ENCODE data around the gene HIVEP1.

Gene HIVEP1

DNA sequence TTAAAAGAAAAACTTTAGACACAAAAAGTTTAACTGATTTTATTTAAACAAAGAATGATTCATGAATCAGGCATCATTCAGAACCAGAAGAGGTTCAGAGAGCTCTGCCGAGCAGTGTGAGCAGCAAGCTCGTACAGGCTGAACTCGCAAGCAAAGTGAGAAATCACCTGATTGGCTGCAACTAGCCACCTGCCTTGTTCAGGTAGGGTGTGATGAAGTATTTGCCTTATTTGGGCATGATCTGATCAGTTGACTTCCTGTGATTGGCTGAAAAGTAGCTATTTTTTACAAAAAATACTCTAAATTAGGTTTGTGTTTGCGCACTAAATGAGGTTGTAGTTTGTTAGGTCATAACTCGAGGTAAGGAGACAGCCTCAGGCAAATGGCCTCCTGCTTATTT is 80.7 kb downstream of the HIVEP1 start:
- Histone ChIP-seq H3K27me3 (ENCODE audit: low read depth, low read length) (no peaks in the 10 kb centered on the region), H3K4me2 (ENCODE audit: low read length) (no peak overlapping the region), H3K27ac (ENCODE audit: low read length) (no peak overlapping the region), H3K4me1 (ENCODE audit: low read length) (0 out of 2 replicates have a peak, but pooled peaks cover 3% of the 10 kb centered on the region), H3K4me3 (ENCODE audit: low read length) (no peak overlapping the region), H3K9ac (ENCODE audit: low read length) (no peak overlapping the region), H4K20me1 (ENCODE audit: insufficient read depth, low read length) (no peaks in the 10 kb centered on the region), H3K9me3 (ENCODE audit: insufficient read depth, low read length) (no peaks in the 10 kb centered on the region), H3K79me2 (ENCODE audit: low read length) (no peaks in the 10 kb centered on the region), H3K36me3 (replicated peaks; ENCODE audit: low read depth, low read length) (no peaks in the 10 kb centered on the region), H2AFZ (ENCODE audit: low read depth, low read length) (no peak overlapping the region)
- TF ChIP-seq EZH2phosphoT487 (IDR thresholded peaks at IDR 0.05; ENCODE audit: low read depth) (no peak), CTCF (IDR thresholded peaks at IDR 0.05; ENCODE audit: low read depth, low read length) (no peak)

GRCh38 chr6:12094689-12095088 is 82.6 kb downstream of the HIVEP1 start:
- H4K20me1 ChIP-seq (ENCODE audit: insufficient read depth, low read length), result no peaks in the 10 kb centered on the region
- H3K79me2 ChIP-seq (ENCODE audit: low read length), result no peaks in the 10 kb centered on the region
- H3K9me3 ChIP-seq (ENCODE audit: insufficient read depth, low read length), result no peaks in the 10 kb centered on the region
- H2AFZ ChIP-seq (ENCODE audit: low read depth, low read length), result no peak overlapping the region
- no peak overlapping the region for H3K4me3 ChIP-seq (ENCODE audit: low read length)
- TF ChIP-seq CTCF (IDR thresholded peaks at IDR 0.05; ENCODE audit: low read depth, low read length) (no peak), EZH2phosphoT487 (IDR thresholded peaks at IDR 0.05; ENCODE audit: low read depth) (no peak)
- no peaks in the 10 kb centered on the region for H3K27me3 ChIP-seq (ENCODE audit: low read depth, low read length)
- H3K4me1 ChIP-seq (ENCODE audit: low read length), result 0 out of 2 replicates have a peak, but pooled peaks cover 3% of the 10 kb centered on the region
- no peak overlapping the region for H3K4me2 ChIP-seq (ENCODE audit: low read length)
- H3K9ac ChIP-seq (ENCODE audit: low read length), result no peak overlapping the region
- H3K27ac ChIP-seq (ENCODE audit: low read length), result no peak overlapping the region
- no peaks in the 10 kb centered on the region for H3K36me3 ChIP-seq (replicated peaks; ENCODE audit: low read depth, low read length)

DNA sequence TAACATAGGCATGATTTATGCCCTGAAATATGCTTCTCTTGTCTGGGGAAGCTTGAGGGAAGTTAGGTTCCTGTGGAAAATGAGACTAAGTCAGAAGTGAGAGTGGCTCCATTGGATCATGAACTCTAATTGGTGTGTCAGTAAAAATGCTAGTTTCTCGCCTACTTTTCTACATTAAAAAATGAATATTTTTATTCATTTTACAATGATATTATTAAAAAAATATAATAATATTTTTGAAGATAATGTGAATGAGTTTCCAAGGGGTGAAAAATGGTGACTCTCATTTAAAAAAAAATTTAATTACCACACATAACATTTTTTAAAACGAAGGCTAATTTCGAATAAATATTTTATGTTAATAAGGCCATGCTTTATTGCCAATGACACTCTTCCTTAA is 84.2 kb downstream of the HIVEP1 start:
- H4K20me1 ChIP-seq (ENCODE audit: insufficient read depth, low read length), result no peaks in the 10 kb centered on the region
- H3K27ac ChIP-seq (ENCODE audit: low read length), result no peak overlapping the region
- H3K4me3 ChIP-seq (ENCODE audit: low read length), result no peak overlapping the region
- no peak overlapping the region for H3K4me2 ChIP-seq (ENCODE audit: low read length)
- no peaks in the 10 kb centered on the region for H3K9me3 ChIP-seq (ENCODE audit: insufficient read depth, low read length)
- TF ChIP-seq CTCF (IDR thresholded peaks at IDR 0.05; ENCODE audit: low read depth, low read length), result no peak
- TF ChIP-seq EZH2phosphoT487 (IDR thresholded peaks at IDR 0.05; ENCODE audit: low read depth), result no peak
- H2AFZ ChIP-seq (ENCODE audit: low read depth, low read length), result no peak overlapping the region
- no peaks in the 10 kb centered on the region for H3K79me2 ChIP-seq (ENCODE audit: low read length)
- no peaks in the 10 kb centered on the region for H3K27me3 ChIP-seq (ENCODE audit: low read depth, low read length)
- H3K4me1 ChIP-seq (ENCODE audit: low read length), result no peaks in the 10 kb centered on the region
- no peak overlapping the region for H3K9ac ChIP-seq (ENCODE audit: low read length)
- no peaks in the 10 kb centered on the region for H3K36me3 ChIP-seq (replicated peaks; ENCODE audit: low read depth, low read length)

- H3K36me3 ChIP-seq (replicated peaks; ENCODE audit: low read depth, low read length), result no peaks in the 10 kb centered on the region
- no peak overlapping the region for H2AFZ ChIP-seq (ENCODE audit: low read depth, low read length)
- H3K79me2 ChIP-seq (ENCODE audit: low read length), result no peaks in the 10 kb centered on the region
- H4K20me1 ChIP-seq (ENCODE audit: insufficient read depth, low read length), result no peaks in the 10 kb centered on the region
- no peak overlapping the region for H3K9ac ChIP-seq (ENCODE audit: low read length)
- H3K27me3 ChIP-seq (ENCODE audit: low read depth, low read length), result no peaks in the 10 kb centered on the region
- no peak overlapping the region for H3K4me2 ChIP-seq (ENCODE audit: low read length)
- H3K9me3 ChIP-seq (ENCODE audit: insufficient read depth, low read length), result no peaks in the 10 kb centered on the region
- TF ChIP-seq EZH2phosphoT487 (IDR thresholded peaks at IDR 0.05; ENCODE audit: low read depth) (no peak), CTCF (IDR thresholded peaks at IDR 0.05; ENCODE audit: low read depth, low read length) (no peak)
- H3K27ac ChIP-seq (ENCODE audit: low read length), result no peak overlapping the region
- H3K4me3 ChIP-seq (ENCODE audit: low read length), result no peak overlapping the region
- H3K4me1 ChIP-seq (ENCODE audit: low read length), result no peaks in the 10 kb centered on the region
These were observed 85.7 kb downstream of the HIVEP1 start for GRCh38 chr6:12097791-12098190.
